ENCODE results near the gene RHBDD3. TPM values are rescaled to one million over a fixed set of nuclear protein-coding genes. Genes with fewer than 3 reads are reported as not detected.

The RHBDD3 gene
- total and polyA plus RNA-seq, 2 donors (not counting 1 experiment from before 2014, with no cell fraction given), result 11.9 to 12.5 TPM

- DNase-seq (no peak), ATAC-seq (ENCODE audit: low read depth) (no peak)
- Histone ChIP-seq H3K79me2 (ENCODE audit: control insufficient read depth, insufficient read depth, low read length) (no peaks in the 10 kb centered on the region), H3K9me3 (ENCODE audit: control extremely low read depth in 1 of 3, control insufficient read depth in 2 of 3, insufficient read depth in 1 of 3, low read length in 2 of 3) (no peaks in the 10 kb centered on the region), H4K20me1 (ENCODE audit: control insufficient read depth, insufficient read depth, low read length, poor library complexity, severe bottlenecking) (no peaks in the 10 kb centered on the region), H3K27me3 (replicated peaks in 1 of 4; ENCODE audit: control extremely low read depth in 1 of 4, control insufficient read depth in 3 of 4, insufficient read depth in 4 of 4, low read length in 3 of 4) (peaks cover 0 to 29% (median 3%) of the 10 kb centered on the region in 4 experiments), H3K4me2 (replicated peaks; ENCODE audit: low read depth, low read length, poor library complexity, severe bottlenecking) (no peak overlapping the region), H3K36me3 (replicated peaks in 1 of 2; ENCODE audit: control extremely low read depth in 1 of 2, control insufficient read depth in 1 of 2, extremely low read depth in 1 of 2, insufficient read depth in 2 of 2, low read length in 1 of 2) (no peaks in the 10 kb centered on the region), H3K27ac (ENCODE audit: low read length in 2 of 2) (no peak overlapping the region), H3K9ac (ENCODE audit: low read length) (no peak overlapping the region), H3K4me3 (ENCODE audit: control extremely low read depth in 1 of 5, extremely low read depth in 1 of 5, insufficient read depth in 1 of 5, low read depth in 2 of 5, low read length in 4 of 5) (no peak overlapping the region), H2AFZ (ENCODE audit: insufficient read depth, low read depth, low read length, poor library complexity, severe bottlenecking) (no peak overlapping the region), H3K4me1 (ENCODE audit: control insufficient read depth in 2 of 2, insufficient read depth in 2 of 2, low read length in 2 of 2) (no peaks in the 10 kb centered on the region)
- no peaks in the 10 kb centered on the region for H3K9me3 Mint-ChIP-seq (ENCODE audit: insufficient read depth)
- ChIA-PET CTCF (interaction anchor here (0.5 kb wide), 1 partner anchor 874 kb away, joined by 4 read pairs; no protein-coding TSS in a partner anchor), POLR2A (no interaction called here)
- H3K27ac Mint-ChIP-seq, result no peak overlapping the region
- no peak overlapping the region for H3K4me3 Mint-ChIP-seq
- peaks cover 37% of the 10 kb centered on the region for H3K27me3 Mint-ChIP-seq
- TF ChIP-seq, protein P1, sequence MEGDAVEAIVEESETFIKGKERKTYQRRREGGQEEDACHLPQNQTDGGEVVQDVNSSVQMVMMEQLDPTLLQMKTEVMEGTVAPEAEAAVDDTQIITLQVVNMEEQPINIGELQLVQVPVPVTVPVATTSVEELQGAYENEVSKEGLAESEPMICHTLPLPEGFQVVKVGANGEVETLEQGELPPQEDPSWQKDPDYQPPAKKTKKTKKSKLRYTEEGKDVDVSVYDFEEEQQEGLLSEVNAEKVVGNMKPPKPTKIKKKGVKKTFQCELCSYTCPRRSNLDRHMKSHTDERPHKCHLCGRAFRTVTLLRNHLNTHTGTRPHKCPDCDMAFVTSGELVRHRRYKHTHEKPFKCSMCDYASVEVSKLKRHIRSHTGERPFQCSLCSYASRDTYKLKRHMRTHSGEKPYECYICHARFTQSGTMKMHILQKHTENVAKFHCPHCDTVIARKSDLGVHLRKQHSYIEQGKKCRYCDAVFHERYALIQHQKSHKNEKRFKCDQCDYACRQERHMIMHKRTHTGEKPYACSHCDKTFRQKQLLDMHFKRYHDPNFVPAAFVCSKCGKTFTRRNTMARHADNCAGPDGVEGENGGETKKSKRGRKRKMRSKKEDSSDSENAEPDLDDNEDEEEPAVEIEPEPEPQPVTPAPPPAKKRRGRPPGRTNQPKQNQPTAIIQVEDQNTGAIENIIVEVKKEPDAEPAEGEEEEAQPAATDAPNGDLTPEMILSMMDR (IDR thresholded peaks at IDR 0.05), result no peak
- 77% methylated on average over 11 of the region's 14 CpGs for WGBS (ENCODE audit: insufficient coverage)
- H3K4me1 Mint-ChIP-seq, result no peaks in the 10 kb centered on the region
- intact Hi-C loops (cut with micrococcal nuclease), result no loop called here
These were observed 50.7 kb downstream of the RHBDD3 start for GRCh38 chr22:29216873-29217666.

- ATAC-seq (ENCODE audit: low read depth), result no peak
- H3K9me3 ChIP-seq (ENCODE audit: control extremely low read depth in 1 of 3, control insufficient read depth in 2 of 3, insufficient read depth in 1 of 3, low read length in 2 of 3), result no peaks in the 10 kb centered on the region
These were observed 51.5 kb downstream of the RHBDD3 start for GRCh38 chr22:29216011-29216872.

More at GRCh38 chr22:29216011-29216872, 51.5 kb downstream of the RHBDD3 start:
- no peak for TF ChIP-seq EZH2 (IDR thresholded peaks at IDR 0.05; ENCODE audit: borderline replicate concordance, insufficient read depth, low read depth, low read length, poor library complexity, severe bottlenecking)
- TF ChIP-seq, protein P1 (IDR thresholded peaks at IDR 0.05), result no peak
- H2AFZ ChIP-seq (ENCODE audit: insufficient read depth, low read depth, low read length, poor library complexity, severe bottlenecking), result no peak overlapping the region
- Mint-ChIP-seq H3K27me3 (peaks cover 42% of the 10 kb centered on the region), H3K4me1 (no peaks in the 10 kb centered on the region), H3K27ac (no peak overlapping the region), H3K4me3 (no peak overlapping the region), H3K9me3 (ENCODE audit: insufficient read depth) (no peaks in the 10 kb centered on the region)
- no peak overlapping the region for H3K27ac ChIP-seq (ENCODE audit: low read length in 2 of 2)
- intact Hi-C loops (cut with micrococcal nuclease), result no loop called here
- no peaks in the 10 kb centered on the region for H4K20me1 ChIP-seq (ENCODE audit: control insufficient read depth, insufficient read depth, low read length, poor library complexity, severe bottlenecking)
- no peak overlapping the region for H3K4me3 ChIP-seq (ENCODE audit: control extremely low read depth in 1 of 5, extremely low read depth in 1 of 5, insufficient read depth in 1 of 5, low read depth in 2 of 5, low read length in 4 of 5)
- H3K9ac ChIP-seq (ENCODE audit: low read length), result no peak overlapping the region
- ChIA-PET POLR2A (no interaction called here), CTCF (interaction anchor here (0.5 to 1.8 kb wide), 2 partner anchors 29 to 875 kb away, joined by 4 to 6 read pairs; no protein-coding TSS in a partner anchor)
- no peaks in the 10 kb centered on the region for H3K4me1 ChIP-seq (ENCODE audit: control insufficient read depth in 2 of 2, insufficient read depth in 2 of 2, low read length in 2 of 2)
- WGBS (ENCODE audit: insufficient coverage), result 87% methylated on average over 11 of the region's 14 CpGs
- H3K79me2 ChIP-seq (ENCODE audit: control insufficient read depth, insufficient read depth, low read length), result no peaks in the 10 kb centered on the region
- H3K36me3 ChIP-seq (replicated peaks in 1 of 2; ENCODE audit: control extremely low read depth in 1 of 2, control insufficient read depth in 1 of 2, extremely low read depth in 1 of 2, insufficient read depth in 2 of 2, low read length in 1 of 2), result no peaks in the 10 kb centered on the region
- H3K4me2 ChIP-seq (replicated peaks; ENCODE audit: low read depth, low read length, poor library complexity, severe bottlenecking), result no peak overlapping the region
- H3K27me3 ChIP-seq (replicated peaks in 1 of 4; ENCODE audit: control extremely low read depth in 1 of 4, control insufficient read depth in 3 of 4, insufficient read depth in 4 of 4, low read length in 3 of 4), result peaks cover 0 to 31% (median 3%) of the 10 kb centered on the region in 4 experiments
- DNase-seq, result no peak

Measured in B cell (primary cell).